Measurements from ENCODE around the gene IER5L. TPM values are rescaled to one million over a fixed set of nuclear protein-coding genes. Genes with fewer than 3 reads are reported as not detected.
A peak's percentile ranks its signal among the peaks of the same experiment; 100 is the strongest.
"Not testable (repeated sequence)": the region's sequence is repeated elsewhere in the genome, so short reads cannot be mapped to it uniquely, and the experiment has no call there.

The IER5L gene
- polyA plus RNA-seq, 1 donor = 6.6 TPM

DNA sequence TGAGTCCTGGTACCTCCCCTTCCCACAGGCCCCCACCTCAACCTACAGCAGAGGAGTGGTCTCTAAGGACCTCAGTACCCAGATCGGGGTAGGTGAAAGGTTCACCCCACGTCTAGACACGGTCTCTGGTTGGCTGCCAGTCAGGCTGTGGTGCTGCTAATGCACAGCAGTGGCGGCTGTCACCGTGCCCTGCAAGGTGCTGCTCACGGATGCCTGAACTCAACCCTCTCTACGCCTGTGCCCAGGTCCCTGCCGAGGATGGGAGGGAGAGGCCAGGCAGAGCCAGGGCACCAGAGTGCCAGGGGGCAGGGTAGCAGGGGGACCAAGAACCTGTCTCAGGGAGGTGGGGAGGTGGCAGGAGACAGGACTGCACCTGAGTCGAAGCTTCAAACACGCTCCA is 14.3 kb downstream of the IER5L start:
- DNase-seq = no peak

GRCh38 chr9:129163198-129163670 is 14.8 kb downstream of the IER5L start:
- DNase-seq = not testable (repeated sequence)

DNA sequence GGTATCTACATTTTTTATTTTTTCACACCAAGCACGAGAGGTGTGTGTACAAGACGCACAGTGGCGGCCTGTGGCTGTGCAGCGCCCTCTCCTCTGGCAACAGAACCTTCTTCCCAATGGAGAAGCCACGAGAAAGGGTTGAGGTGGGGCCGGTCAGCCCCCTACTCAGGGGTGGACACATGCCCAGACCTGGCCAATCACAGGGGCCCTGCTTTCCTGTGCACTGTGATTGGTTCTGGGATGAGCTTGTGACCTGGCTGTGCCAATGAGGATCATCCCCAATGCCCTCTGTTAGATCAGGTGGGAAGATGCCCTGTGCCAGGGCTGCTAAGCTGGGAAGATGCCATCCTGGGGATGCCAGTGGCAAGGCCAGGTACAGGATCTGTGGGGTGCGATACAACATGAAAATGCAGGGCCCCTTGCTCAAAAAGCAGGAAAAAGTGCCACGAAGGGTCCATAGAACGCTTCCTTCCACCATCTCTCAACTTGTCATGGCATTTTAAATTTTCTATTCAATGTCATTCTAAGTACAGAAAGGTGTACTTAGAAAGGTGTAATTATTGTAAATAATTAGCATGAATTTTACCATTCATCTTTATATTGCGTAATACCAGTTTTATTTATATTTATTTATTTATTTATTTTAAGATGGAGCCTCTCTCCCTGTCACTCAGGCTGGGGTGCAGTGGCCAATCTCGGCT is 15.4 kb downstream of the IER5L start:
- no peak for DNase-seq

- DNase-seq = no peak
Observed at GRCh38 chr9:129161534-129161837, 16.6 kb downstream of the IER5L start.

DNA sequence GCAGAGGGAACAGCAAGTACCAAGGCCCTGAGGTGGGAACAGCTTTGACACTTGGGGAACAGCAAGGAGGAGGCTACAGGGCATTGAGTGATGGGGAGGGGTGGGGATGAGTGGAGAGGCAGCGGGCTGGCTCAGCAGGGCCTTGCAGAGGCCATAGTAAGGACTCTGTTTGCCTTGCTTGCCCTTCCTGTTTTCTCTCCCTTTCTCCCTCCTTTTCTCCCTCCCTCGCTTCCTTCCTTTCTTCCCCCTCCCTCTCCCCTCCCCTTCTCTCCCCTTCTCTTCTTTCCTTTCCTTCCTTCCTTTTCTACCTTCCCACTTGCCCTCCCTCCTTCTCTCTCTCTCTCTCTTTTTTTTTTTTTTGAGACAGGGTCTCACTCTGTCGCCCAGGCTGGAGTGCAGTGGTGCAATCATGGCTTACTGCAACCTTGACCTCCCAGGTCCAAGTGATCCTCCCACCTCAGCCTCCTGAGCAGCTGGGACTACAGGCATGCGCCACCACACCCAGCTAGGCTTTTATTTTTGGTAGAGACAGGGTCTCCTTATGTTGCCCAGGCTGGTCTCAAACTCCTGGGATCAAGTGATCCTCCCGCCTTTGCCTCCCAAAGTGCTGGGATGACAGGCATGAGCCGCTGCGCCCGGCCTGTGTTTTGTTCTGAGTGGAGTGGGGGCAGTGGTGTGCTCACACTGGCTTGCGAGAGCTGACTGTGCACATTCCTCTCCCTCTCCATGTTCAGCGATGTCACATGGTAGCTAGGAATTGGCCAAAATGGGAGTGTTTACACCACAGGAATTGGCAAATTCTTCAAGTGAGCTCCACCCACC is 17.1 kb downstream of the IER5L start:
- no peak for DNase-seq

DNA sequence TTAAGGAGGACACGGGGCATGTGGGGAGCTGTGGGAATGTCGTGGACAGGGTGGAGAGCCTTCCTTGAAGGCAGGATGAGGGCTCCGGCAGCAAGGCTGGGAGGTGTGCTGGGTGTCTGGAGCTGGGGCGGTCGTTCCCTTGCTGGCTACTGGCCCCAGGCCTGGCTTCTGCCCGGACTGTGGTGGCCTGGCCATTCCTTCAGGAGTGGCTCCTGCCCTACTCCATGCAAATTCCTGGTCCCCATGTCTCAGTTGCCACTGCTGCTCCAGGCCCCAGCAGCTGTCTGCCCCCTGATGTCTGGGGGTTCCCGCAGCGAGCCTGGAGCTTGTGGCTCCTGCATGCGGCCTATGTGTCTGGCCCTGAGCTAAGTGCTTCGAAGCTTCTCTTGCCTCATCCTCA is 21.9 kb downstream of the IER5L start:
- DNase-seq = no peak

GRCh38 chr9:129154866-129155477 is 23.1 kb downstream of the IER5L start:
- no peak for DNase-seq

- no peak for DNase-seq
Observed at GRCh38 chr9:129151469-129151868, 26.6 kb downstream of the IER5L start.

DNA sequence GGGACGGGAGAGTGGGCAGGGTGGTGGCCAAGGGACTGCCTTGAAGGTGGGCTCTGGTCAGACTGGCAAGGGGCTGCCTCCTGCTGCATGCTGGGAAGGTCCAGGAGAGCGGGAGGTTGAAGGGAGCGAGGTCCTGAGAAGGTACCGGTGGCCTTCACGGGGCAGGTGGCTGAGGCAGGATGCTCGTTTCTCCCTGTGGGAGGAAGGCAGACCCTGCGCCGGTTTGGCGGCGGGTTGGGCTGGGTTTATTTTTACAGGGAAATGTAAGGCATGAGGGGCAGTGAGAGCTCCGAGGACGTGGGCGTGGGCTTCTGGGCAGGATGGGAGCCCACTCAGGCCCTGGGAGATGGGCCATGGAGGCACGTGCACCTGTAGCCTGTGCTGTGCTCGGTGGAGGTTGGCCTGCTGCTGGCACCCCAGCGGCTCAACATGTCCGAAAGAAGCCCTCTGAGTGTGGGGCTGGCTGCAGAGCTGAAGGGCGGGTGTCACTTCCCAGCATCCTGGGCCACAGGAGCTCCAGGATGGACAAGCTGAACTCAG is 27.3 kb downstream of the IER5L start:
- DNase-seq = no peak

DNA sequence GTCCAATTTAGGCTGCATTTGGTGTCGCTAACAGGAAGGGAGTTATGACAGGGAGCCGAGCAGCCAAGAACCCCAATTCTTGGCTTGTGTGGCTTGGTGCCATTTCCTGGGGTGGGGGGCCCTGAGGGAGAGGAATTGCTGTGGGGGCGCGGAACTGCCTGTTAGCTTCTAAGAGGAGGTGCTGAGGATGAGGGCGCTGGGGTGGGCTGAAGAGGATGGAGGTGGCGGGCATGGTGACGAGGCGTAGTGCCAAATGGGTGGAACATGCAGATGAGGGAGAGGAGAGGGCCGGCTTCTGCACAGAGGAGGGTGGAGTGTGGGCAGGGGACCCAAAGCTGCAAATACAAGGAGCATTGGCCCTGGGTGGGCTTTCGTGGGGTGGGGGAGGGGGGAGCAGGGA is 27.9 kb downstream of the IER5L start:
- no peak for DNase-seq

- no peak for DNase-seq
Observed at GRCh38 chr9:129149442-129149841, 28.6 kb downstream of the IER5L start.

GRCh38 chr9:129148463-129149204 is 29.4 kb downstream of the IER5L start:
- no peak for DNase-seq

DNA sequence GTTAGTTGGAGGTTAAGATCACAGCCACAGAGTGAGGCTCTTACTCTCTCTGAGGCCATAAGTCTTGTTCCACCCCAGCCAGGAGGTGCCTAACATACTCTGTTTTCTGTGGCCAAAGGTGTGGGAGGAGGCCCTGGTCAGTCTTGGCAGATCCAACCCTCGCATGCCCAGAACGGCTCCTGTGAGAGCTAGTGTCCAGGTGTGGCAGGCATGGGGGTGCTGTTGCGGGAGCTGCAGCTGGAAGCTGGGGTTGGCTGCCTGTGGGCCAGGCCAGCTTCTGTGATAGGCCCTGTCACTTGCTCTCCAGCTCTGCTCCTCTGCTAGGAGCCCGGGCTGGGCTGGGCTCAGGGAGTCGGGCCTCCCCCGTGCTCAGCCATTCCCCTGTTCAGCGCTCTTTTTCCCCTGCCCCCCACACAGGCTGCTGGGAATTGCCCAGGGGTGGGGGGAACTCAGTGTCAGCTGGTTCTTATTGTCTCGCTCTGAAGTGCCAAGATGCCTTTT is 31.6 kb downstream of the IER5L start:
- no peak for DNase-seq

- no peak for DNase-seq
Observed at GRCh38 chr9:129145841-129146292, 32.2 kb downstream of the IER5L start.

- DNase-seq = no peak
Observed at GRCh38 chr9:129145316-129145715, 32.7 kb downstream of the IER5L start.

DNA sequence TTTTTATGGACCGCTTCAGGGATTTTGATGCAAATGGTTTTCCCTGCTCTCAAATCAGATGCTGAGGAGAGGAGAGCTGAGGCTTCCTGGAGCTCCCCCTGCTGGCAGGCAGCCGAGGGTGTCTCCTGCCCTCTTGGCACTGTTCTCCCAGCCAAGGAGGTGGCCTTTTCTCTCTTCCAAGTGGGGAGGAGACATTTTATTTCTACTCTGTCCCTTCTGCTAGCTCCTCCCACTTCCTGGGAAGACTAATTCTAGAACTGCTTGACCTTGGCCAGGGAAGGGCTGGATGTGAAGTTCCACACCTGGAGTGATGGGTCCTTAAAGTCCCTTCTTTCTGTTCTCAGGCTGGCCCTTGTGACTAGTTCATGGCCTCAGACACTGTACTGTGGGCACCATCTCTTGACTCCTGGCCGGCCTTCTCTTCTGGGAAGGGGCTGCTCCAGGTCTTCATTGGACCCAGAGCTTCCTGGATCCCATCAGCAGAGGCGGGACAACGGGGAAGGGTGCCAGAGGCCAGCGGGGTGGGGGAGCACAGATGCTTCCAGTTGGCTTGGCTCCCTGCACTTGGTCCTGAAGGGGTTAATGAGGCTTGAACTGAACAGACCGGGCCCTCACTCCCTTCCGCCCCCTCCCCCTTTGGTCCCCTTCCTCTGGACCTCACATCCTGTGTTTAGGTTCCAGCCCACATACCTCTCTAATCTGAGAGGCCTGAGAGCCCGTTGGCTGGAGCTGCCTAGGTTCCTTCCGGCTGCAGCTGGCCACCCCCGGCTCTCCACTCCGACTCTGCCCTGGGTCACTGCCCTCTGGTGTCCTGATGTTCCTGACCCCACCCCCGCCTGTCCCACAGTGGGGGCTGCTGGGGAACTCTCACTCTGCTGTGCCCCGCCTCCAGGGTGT is 34.8 kb downstream of the IER5L start:
- DNase-seq = peak; percentile 93

- DNase-seq = no peak
Observed at GRCh38 chr9:129142138-129142935, 35.7 kb downstream of the IER5L start.

DNA sequence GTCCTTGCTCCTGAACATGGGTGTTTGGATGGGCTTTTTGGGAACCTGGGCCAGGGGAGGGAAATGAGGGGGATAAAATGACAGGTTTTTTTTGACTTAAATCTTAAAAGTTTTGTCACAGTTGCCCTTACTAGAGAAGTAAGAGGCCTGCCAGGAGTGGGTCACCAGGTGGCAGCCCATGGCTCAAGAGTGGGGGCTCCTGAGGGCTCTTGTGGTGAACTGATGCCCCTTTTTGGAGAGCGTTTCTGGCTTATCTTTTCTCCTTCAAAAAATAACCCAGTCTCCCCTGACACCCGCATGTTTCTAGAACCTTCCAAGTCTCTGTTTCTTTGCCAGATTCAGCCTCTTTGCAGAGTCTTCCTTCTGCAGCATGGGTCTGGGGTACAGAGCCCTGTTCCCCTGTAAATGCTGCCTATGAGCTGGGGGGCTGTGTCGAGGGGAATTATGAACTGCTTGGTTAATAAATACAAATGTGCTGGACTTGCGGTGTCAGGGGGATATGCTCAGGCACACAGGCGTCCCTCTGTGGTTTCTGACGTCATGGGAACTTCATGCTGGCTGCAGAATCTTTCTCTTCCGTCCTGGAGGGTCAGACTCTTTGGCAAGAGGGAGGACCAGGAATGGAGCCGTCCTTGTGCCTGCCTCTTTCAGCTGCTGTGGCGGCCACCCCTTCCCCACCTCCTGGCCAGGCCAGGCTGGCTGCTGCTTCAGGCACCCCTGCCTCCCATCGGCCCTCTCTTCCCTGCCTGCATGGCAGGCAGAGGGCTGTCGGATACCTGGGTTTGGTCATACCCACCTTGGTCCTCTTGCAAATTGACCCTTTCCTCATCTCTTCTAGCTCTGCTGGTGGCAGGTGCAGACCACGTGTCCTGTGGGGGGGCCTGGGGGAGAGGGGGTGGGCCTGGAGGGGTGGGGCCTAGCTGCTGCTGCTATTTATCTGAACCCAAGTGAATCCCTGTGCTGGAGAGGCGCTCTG is 36.7 kb downstream of the IER5L start:
- peak; percentile 57 for DNase-seq

All from left kidney (tissue), 2 donors.